Measurements from ENCODE around the gene FBXL19. TPM values are rescaled to one million over a fixed set of nuclear protein-coding genes. Genes with fewer than 3 reads are reported as not detected.

The FBXL19 gene
- total and polyA plus RNA-seq, 9 of the 15 experiments (the other 6 are each of a cell fraction or from before 2014, with no cell fraction given): 0.13 to 48.0 (median 13.5) TPM; not detected in 1

GRCh38 chr16:30992931-30993816 lies 69.8 kb downstream of the FBXL19 start (continued):
- TF ChIP-seq ZNF639 (CRISPR knock-in tag; conservative IDR thresholded peaks at IDR 0.05 in 1 of 2, IDR thresholded peaks at IDR 0.05 in 1 of 2): peak in 1 of 2 experiments; percentile 47; a peak in 2 of 4 replicates
- TF ChIP-seq PCBP1 (IDR thresholded peaks at IDR 0.05; ENCODE audit: low read depth, low read length, poor library complexity, severe bottlenecking): no peak
- no peak for TF ChIP-seq NKRF (IDR thresholded peaks at IDR 0.05; ENCODE audit: borderline replicate concordance)
- no peak for TF ChIP-seq MIER1 (IDR thresholded peaks at IDR 0.05; ENCODE audit: low read depth)
- peak; percentile 4; the same call in 1 of the 2 replicates for TF ChIP-seq ZNF740 (CRISPR knock-in tag; IDR thresholded peaks at IDR 0.05)
- TF ChIP-seq ZNF740 (tag; IDR thresholded peaks at IDR 0.05): no peak
- TF ChIP-seq PKNOX1 (IDR thresholded peaks at IDR 0.05): peak; percentile 68
- TF ChIP-seq HNRNPH1 (optimal IDR thresholded peaks at IDR 0.05; ENCODE audit: low read depth, low read length): no peak
- TF ChIP-seq RBFOX2 (IDR thresholded peaks at IDR 0.05; ENCODE audit: low read depth, low read length): peak; percentile 47; the same call in 1 of the 2 replicates
- peak; percentile 51 for TF ChIP-seq L3MBTL2 (IDR thresholded peaks at IDR 0.05)
- TF ChIP-seq HMBOX1 (IDR thresholded peaks at IDR 0.05): no peak
- TF ChIP-seq UBTF (IDR thresholded peaks at IDR 0.05; ENCODE audit: borderline replicate concordance in 1 of 2, low read depth in 2 of 2, low read length in 2 of 2): peak in 1 of 2 experiments; percentile 48; a peak in 1 of 4 replicates
- TF ChIP-seq ZNF76 (CRISPR knock-in tag; IDR thresholded peaks at IDR 0.05; ENCODE audit: borderline replicate concordance): 0 out of 2 replicates have a peak, but pooled peaks have one; percentile 61
- 0 out of 2 replicates have a peak, but pooled peaks have one; percentile 22 for TF ChIP-seq NFXL1 (CRISPR knock-in tag; IDR thresholded peaks at IDR 0.05)
- peak in 1 of 2 experiments; percentile 55; a peak in 1 of 4 replicates for TF ChIP-seq FOXK2 (conservative IDR thresholded peaks at IDR 0.05 in 1 of 2, IDR thresholded peaks at IDR 0.05 in 1 of 2; ENCODE audit: low read depth in 2 of 2)

All from K562 (cell line).